Type B pancreatic cell (in vitro differentiated cells): Measurements from ENCODE around the gene PRG2. TPM values are rescaled to one million over a fixed set of nuclear protein-coding genes. Genes with fewer than 3 reads are reported as not detected.

Experiments
- DNase-seq: peaks from one replicate; pipeline ENCODE4 v3.0.0; 2021; ENCODE audit warnings: mixed read lengths; ENCODE audit not compliant: unreplicated experiment; ENCODE audit errors: extremely low spot score
- H3K27ac Mint-ChIP-seq: 2 replicates; pipeline ENCODE4 v1.8.0; 2021; ENCODE audit warnings: mild to moderate bottlenecking, mixed read lengths
- H3K27me3 Mint-ChIP-seq: 2 replicates; pipeline ENCODE4 v1.8.0; 2021; ENCODE audit warnings: mixed read lengths
- H3K36me3 Mint-ChIP-seq: 2 replicates; pipeline ENCODE4 v1.8.0; 2021; ENCODE audit warnings: mixed read lengths
- H3K4me1 Mint-ChIP-seq: one replicate; pipeline ENCODE4 v1.8.0; 2021; ENCODE audit warnings: mixed read lengths; ENCODE audit not compliant: unreplicated experiment
- H3K4me3 Mint-ChIP-seq: 2 replicates; pipeline ENCODE4 v1.8.0; 2021; ENCODE audit warnings: mild to moderate bottlenecking, mixed read lengths
- H3K9me3 Mint-ChIP-seq: 2 replicates; pipeline ENCODE4 v1.8.0; 2021; ENCODE audit warnings: mixed read lengths
- CTCF ChIP-seq: fragments of 200-600 bp; sonication (generic); conservative IDR thresholded peaks from 2 replicates; pipeline ENCODE4 v1.5.0; 2021; ENCODE audit warnings: antibody characterized with exemption, mild to moderate bottlenecking
- total RNA-seq: library from RNA; stranded (reverse); gene quantifications from 2 replicates; pipeline ENCODE4 v1.2.1, GENCODE V29; 2021; ENCODE audit warnings: low replicate concordance

PRG2 gene
- total RNA-seq, 1 donor from 2014 or later: not detected

- no peak for DNase-seq
- Mint-ChIP-seq H3K27ac (no peak overlapping the region), H3K36me3 (no peaks in the 10 kb centered on the region), H3K4me1 (no peaks in the 10 kb centered on the region), H3K27me3 (peaks cover 20% of the 10 kb centered on the region), H3K9me3 (no peaks in the 10 kb centered on the region), H3K4me3 (no peak overlapping the region)
- TF ChIP-seq CTCF: no peak
Observed at GRCh38 chr11:57397394-57397990, 7.0 kb upstream of the PRG2 start.

- H3K4me1 Mint-ChIP-seq: no peaks in the 10 kb centered on the region
- no peak overlapping the region for H3K4me3 Mint-ChIP-seq
- H3K27ac Mint-ChIP-seq: no peak overlapping the region
- no peak for DNase-seq
- peaks cover 21% of the 10 kb centered on the region for H3K27me3 Mint-ChIP-seq
- H3K9me3 Mint-ChIP-seq: no peaks in the 10 kb centered on the region
- TF ChIP-seq CTCF: no peak
- H3K36me3 Mint-ChIP-seq: no peaks in the 10 kb centered on the region
Observed at GRCh38 chr11:57396744-57397143, 6.3 kb upstream of the PRG2 start.

- Mint-ChIP-seq H3K27me3 (peaks cover 19% of the 10 kb centered on the region), H3K4me1 (no peaks in the 10 kb centered on the region), H3K9me3 (no peaks in the 10 kb centered on the region), H3K36me3 (no peaks in the 10 kb centered on the region), H3K27ac (no peak overlapping the region), H3K4me3 (no peak overlapping the region)
- no peak for TF ChIP-seq CTCF
- DNase-seq: no peak
Observed at GRCh38 chr11:57395905-57396623, 5.6 kb upstream of the PRG2 start.

GRCh38 chr11:57394203-57394965 lies 3.9 kb upstream of the PRG2 start:
- DNase-seq: no peak
- TF ChIP-seq CTCF: no peak
- Mint-ChIP-seq H3K27ac (no peak overlapping the region), H3K9me3 (no peaks in the 10 kb centered on the region), H3K4me1 (no peaks in the 10 kb centered on the region), H3K36me3 (no peaks in the 10 kb centered on the region), H3K27me3 (peaks cover 33% of the 10 kb centered on the region), H3K4me3 (no peak overlapping the region)

GRCh38 chr11:57392763-57393105 lies 2.3 kb upstream of the PRG2 start:
- H3K27ac Mint-ChIP-seq: no peak overlapping the region
- peaks cover 38% of the 10 kb centered on the region for H3K27me3 Mint-ChIP-seq
- no peaks in the 10 kb centered on the region for H3K36me3 Mint-ChIP-seq
- H3K4me3 Mint-ChIP-seq: no peak overlapping the region
- no peak for TF ChIP-seq CTCF
- H3K4me1 Mint-ChIP-seq: no peaks in the 10 kb centered on the region
- H3K9me3 Mint-ChIP-seq: no peaks in the 10 kb centered on the region
- no peak for DNase-seq
